HCT116 (cell line): ENCODE measurements around the gene GJC3. TPM values are rescaled to one million over a fixed set of nuclear protein-coding genes. Genes with fewer than 3 reads are reported as not detected.
"Not testable (repeated sequence)": the region's sequence is repeated elsewhere in the genome, so short reads cannot be mapped to it uniquely, and the experiment has no call there.

ENCODE experiments used
- ATAC-seq: fragments of 200-7000 bp; cut with Tn5 transposase; 2 replicates; pipeline ENCODE4 v1.9.1; 2020; ENCODE audit warnings: mild to moderate bottlenecking, moderate library complexity
- BruUV-seq: library from RNA; stranded (reverse); fragments of 400-500 nt; replicated peaks from 2 replicates; lab custom pipeline; 2021; lab: Mats Ljungman, UMichigan
- CTCF ChIA-PET: fragments of 300-600 bp; sonication (Branson Sonifier 250); formaldehyde crosslinking; loops from one replicate; lab custom pipeline; 2021; ENCODE audit warnings: antibody characterized with exemption; lab: Charles Lee
- POLR2A ChIA-PET: fragments of 300-600, 350-600 bp; sonication (Branson Sonifier 250); formaldehyde crosslinking; loops from one replicate; lab custom pipeline; 2021; ENCODE audit warnings: antibody characterized with exemption; lab: Charles Lee
- RAD21 ChIA-PET, 2 experiments: fragments of 300-600 bp; sonication (Branson Sonifier 250); formaldehyde crosslinking; loops; one replicate each; lab custom pipeline; 2023; ENCODE audit warnings: low total read pairs in 2 of 2; ENCODE audit not compliant: uncharacterized antibody in 2 of 2, unreplicated experiment in 2 of 2, low non-redundant PET in 1 of 2; lab: Charles Lee
- DNase-seq: peaks from one replicate; pipeline ENCODE4 v3.0.0-alpha.2; 2010; ENCODE audit warnings: low read depth, low spot score
- H2AFZ ChIP-seq: fragments of 200-600 bp; shearing (Covaris generic), sonication (generic); 2 replicates; pipeline ENCODE4 v1.6.1; 2017; ENCODE audit warnings: low read depth, mixed run types, mixed read lengths, antibody characterized with exemption, low read length; ENCODE audit not compliant: poor library complexity, severe bottlenecking
- H3K27ac ChIP-seq: 2 replicates; pipeline ENCODE4 v1.5.1; 2012; ENCODE audit warnings: low read depth, low read length
- H3K27me3 ChIP-seq: fragments of 200-600 bp; sonication (generic); 2 replicates; pipeline ENCODE4 v1.6.1; 2016; ENCODE audit warnings: mixed run types, low read length, mixed read lengths; ENCODE audit not compliant: insufficient read depth
- H3K36me3 ChIP-seq, 2 experiments: fragments of 200-500 bp in 1 of 2; fragments of 200-600 bp in 1 of 2; sonication (Bioruptor generic) in 1 of 2; sonication (generic) in 1 of 2; 2 replicates each; pipeline versions ENCODE4 v1.5.1 to v1.6.1; 2014 to 2016; ENCODE audit warnings: low read length in 2 of 2, inconsistent platforms in 1 of 2, mixed read lengths in 1 of 2, mixed run types in 1 of 2; ENCODE audit not compliant: insufficient read depth in 2 of 2, control insufficient read depth in 1 of 2
- H3K4me1 ChIP-seq, 2 experiments: fragments of 200-600 bp in 1 of 2; sonication (generic) in 1 of 2; 2 replicates each; pipeline versions ENCODE4 v1.5.1 to v1.6.1; 2012 to 2017; ENCODE audit warnings: low read length in 2 of 2, inconsistent platforms in 1 of 2, mild to moderate bottlenecking in 1 of 2, mixed read lengths in 1 of 2, mixed run types in 1 of 2, moderate library complexity in 1 of 2; ENCODE audit not compliant: insufficient read depth in 2 of 2, control insufficient read depth in 1 of 2
- H3K4me2 ChIP-seq: fragments of 200-600 bp; sonication (generic); 2 replicates; pipeline ENCODE4 v1.6.1; 2017; ENCODE audit warnings: mixed run types, low read length, mixed read lengths
- H3K4me3 ChIP-seq, 2 experiments: fragments of 200-600 bp in 1 of 2; sonication (generic) in 1 of 2; replicated peaks in 1 of 2; 2 replicates each; pipeline ENCODE4 v1.5.1; 2011 to 2016; ENCODE audit warnings: low read length in 2 of 2, control low read depth in 1 of 2, low read depth in 1 of 2, mild to moderate bottlenecking in 1 of 2, mixed read lengths in 1 of 2, mixed run types in 1 of 2
- H3K79me2 ChIP-seq: fragments of 200-600 bp; sonication (generic); 2 replicates; pipeline ENCODE4 v1.6.1; 2017; ENCODE audit warnings: mild to moderate bottlenecking, mixed run types, low read length, moderate library complexity, mixed read lengths; ENCODE audit not compliant: insufficient read depth
- H3K9ac ChIP-seq: fragments of 200-600 bp; sonication (generic); 2 replicates; pipeline ENCODE4 v1.6.1; 2016; ENCODE audit warnings: low read length, mixed read lengths
- H3K9me2 ChIP-seq: fragments of 200-600 bp; sonication (generic), shearing (Covaris generic); 2 replicates; pipeline ENCODE4 v1.6.1; 2017; ENCODE audit warnings: mixed run types, mild to moderate bottlenecking, moderate library complexity; ENCODE audit not compliant: insufficient read depth
- H3K9me3 ChIP-seq, 2 experiments: fragments of 200-500 bp in 1 of 2; fragments of 200-600 bp in 1 of 2; sonication (Bioruptor generic) in 1 of 2; sonication (generic) in 1 of 2; 2 replicates each; pipeline ENCODE4 v1.6.1; 2014 to 2017; ENCODE audit warnings: low read length in 2 of 2, mixed read lengths in 2 of 2, inconsistent platforms in 1 of 2, low read depth in 1 of 2, mild to moderate bottlenecking in 1 of 2, mixed run types in 1 of 2, moderate library complexity in 1 of 2; ENCODE audit not compliant: control insufficient read depth in 1 of 2, insufficient read depth in 1 of 2
- H4K20me1 ChIP-seq: fragments of 200-600 bp; sonication (generic), shearing (Covaris generic); 2 replicates; pipeline ENCODE4 v1.6.1; 2017; ENCODE audit warnings: mixed run types, mild to moderate bottlenecking, moderate library complexity; ENCODE audit not compliant: insufficient read depth
- CBX3 ChIP-seq: IDR thresholded peaks from 2 replicates; pipeline ENCODE4 v1.6.1; 2012; ENCODE audit warnings: low read depth
- POLR2A ChIP-seq: IDR thresholded peaks from 2 replicates; pipeline ENCODE4 v1.7.0; 2011; ENCODE audit warnings: borderline replicate concordance; ENCODE audit not compliant: insufficient read depth, insufficient read length; ENCODE audit errors: extremely low read depth
- YY1 ChIP-seq: IDR thresholded peaks from 2 replicates; pipeline ENCODE4 v1.6.1; 2011; ENCODE audit warnings: low read length, low read depth, moderate library complexity, mild to moderate bottlenecking; ENCODE audit not compliant: insufficient replicate concordance; ENCODE audit errors: extremely low read depth
- intact Hi-C: fragments of 100-400 bp; cut with micrococcal nuclease; formaldehyde crosslinking; loops from 2 replicates; pipeline ENCODE4 v1.10.0; 2022
- total RNA-seq: library from RNA; stranded (reverse); gene quantifications from one replicate; pipeline ENCODE4 v1.2.1, GENCODE V29; 2021; ENCODE audit not compliant: unreplicated experiment

Gene GJC3
- total RNA-seq, 1 experiment from 2014 or later = 0.76 TPM

DNA sequence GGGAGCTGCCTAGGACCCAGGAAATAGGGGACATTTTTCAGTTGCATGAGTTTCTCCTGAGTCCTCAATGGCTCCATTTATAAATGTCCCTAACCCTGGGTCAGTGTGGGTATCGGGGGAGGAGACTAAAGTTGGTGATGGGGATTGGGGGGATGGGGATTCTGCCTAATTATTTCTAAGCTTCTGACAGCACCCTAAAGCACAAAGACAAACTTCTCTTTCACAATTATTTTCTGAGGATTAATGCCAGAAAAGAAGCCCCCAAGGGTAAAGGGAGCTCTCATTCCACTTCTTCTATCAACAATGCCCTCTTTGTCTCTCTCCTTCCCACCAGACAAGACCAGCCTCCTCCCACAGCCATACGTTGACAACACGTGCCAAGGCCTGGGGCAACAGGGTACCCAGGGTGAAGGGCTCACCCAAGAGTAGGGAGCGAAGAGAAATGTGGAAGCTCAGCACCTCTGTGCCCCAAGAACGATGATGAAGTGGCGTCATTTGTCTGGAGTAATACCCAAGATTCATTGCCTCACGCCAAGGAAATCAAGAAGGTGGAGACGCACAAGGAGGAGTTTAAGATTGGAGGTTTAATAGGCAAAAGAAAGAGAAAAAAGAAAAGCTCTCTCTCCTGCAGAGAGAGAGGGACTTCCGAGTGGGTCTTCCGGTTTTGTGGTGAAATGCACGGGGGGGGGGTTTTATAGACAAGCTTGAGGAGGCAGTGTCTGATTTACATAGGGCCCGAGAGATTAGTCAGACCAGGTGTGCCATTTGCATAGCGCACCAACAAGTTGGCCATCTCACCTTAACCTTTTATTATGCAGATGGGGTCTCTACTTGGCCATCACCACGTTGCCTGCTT is 14.4 kb upstream of the GJC3 start:
- H3K9me3 ChIP-seq = peaks cover 3 to 8% of the 10 kb centered on the region in 2 experiments; a peak in 2 of 4 replicates
- intact Hi-C loops = no loop called here
- RAD21 ChIA-PET = no interaction called here
- H2AFZ ChIP-seq = no peak overlapping the region
- ATAC-seq = no peak
- TF ChIP-seq YY1 = no peak
- TF ChIP-seq, all 23 proteins: peak for 0
- ChIA-PET POLR2A (no interaction called here), CTCF (no interaction called here)
- no peak overlapping the region for H3K9ac ChIP-seq
- H4K20me1 ChIP-seq = no peaks in the 10 kb centered on the region
- H3K4me2 ChIP-seq = no peak overlapping the region
- no peaks in the 10 kb centered on the region for H3K79me2 ChIP-seq
- no peaks in the 10 kb centered on the region for H3K9me2 ChIP-seq
- no peaks in the 10 kb centered on the region for H3K36me3 ChIP-seq
- H3K27ac ChIP-seq = no peak overlapping the region
- no peaks in the 10 kb centered on the region for H3K4me1 ChIP-seq
- no peak for DNase-seq
- H3K4me3 ChIP-seq = no peak overlapping the region
- no TSS peak for BruUV-seq
- no peaks in the 10 kb centered on the region for H3K27me3 ChIP-seq

DNA sequence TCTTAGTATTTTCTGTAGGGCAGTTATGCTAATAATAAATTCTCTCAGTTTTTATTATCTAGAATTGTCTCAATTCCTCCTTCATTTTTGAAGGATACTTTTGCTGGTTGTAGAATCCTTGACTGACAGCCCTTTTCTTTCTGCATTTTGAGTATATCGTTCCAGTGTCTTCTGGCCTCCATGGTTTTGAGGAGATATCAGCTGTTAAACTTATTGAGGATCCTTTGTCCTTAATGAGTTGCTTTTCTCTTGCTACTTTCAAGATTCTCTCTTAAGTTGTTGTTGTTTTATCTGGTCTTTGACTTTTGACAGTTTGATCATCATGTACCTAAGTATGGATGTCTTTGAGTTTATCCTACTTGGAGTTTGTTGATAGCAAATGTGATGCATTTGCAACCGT is 8.9 kb upstream of the GJC3 start:
- Histone ChIP-seq H3K9ac (no peak overlapping the region), H3K9me2 (no peaks in the 10 kb centered on the region), H3K4me2 (no peak overlapping the region), H3K79me2 (no peaks in the 10 kb centered on the region)
- ATAC-seq = no peak
- BruUV-seq = no TSS peak
- TF ChIP-seq POLR2A (no peak), CBX3 (peak; percentile 85)
- TF ChIP-seq, all 23 proteins: peak for 1
- Histone ChIP-seq H2AFZ (no peak overlapping the region), H3K9me3 (peaks cover 7 to 11% of the 10 kb centered on the region in 2 experiments; a peak in 2 of 4 replicates), H3K36me3 (no peaks in the 10 kb centered on the region), H3K4me1 (no peaks in the 10 kb centered on the region), H4K20me1 (no peaks in the 10 kb centered on the region), H3K4me3 (no peak overlapping the region), H3K27ac (no peak overlapping the region), H3K27me3 (no peaks in the 10 kb centered on the region; the same call in 1 of the 2 replicates)
- no peak for DNase-seq
- ChIA-PET CTCF (no interaction called here), RAD21 (no interaction called here), POLR2A (no interaction called here)
- intact Hi-C loops = no loop called here

DNA sequence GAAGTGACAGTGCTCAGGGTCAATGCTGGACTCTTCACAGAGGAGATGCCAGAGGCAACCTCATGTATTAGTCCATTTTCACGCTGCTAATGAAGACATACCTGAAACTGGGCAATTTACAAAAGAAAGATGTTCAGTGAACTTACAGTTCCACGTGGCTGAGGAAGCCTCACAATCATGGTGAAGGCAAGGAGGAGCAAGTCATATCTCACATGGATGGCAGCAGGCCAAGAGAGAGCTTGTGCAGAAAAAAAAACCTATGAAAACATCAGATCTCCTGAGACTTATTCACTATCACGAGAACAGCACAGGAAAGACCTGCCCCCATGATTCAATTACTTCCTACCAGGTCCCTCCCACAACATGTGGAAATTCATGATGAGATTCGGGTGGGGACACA is 5.6 kb upstream of the GJC3 start:
- DNase-seq, H3K79me2 ChIP-seq, H3K4me3 ChIP-seq, H3K27me3 ChIP-seq, H3K4me1 ChIP-seq, H2AFZ ChIP-seq, H3K9me2 ChIP-seq, ATAC-seq, H3K9ac ChIP-seq, intact Hi-C loops, H3K27ac ChIP-seq, H3K36me3 ChIP-seq, H4K20me1 ChIP-seq, H3K4me2 ChIP-seq, BruUV-seq, POLR2A ChIA-PET, CTCF ChIA-PET, RAD21 ChIA-PET: not testable (repeated sequence)
- H3K9me3 ChIP-seq = peaks cover 7 to 11% of the 10 kb centered on the region in 2 experiments; a peak in 2 of 4 replicates
